Activated T-cell treated with anti-CD3 and anti-CD28 coated beads, Interleukin-2, amount 50 U/mL, for 4 hours (primary cell): Measurements from ENCODE around the gene PML. TPM values are rescaled to one million over a fixed set of nuclear protein-coding genes. Genes with fewer than 3 reads are reported as not detected.
"Not testable (repeated sequence)": the region's sequence is repeated elsewhere in the genome, so short reads cannot be mapped to it uniquely, and the experiment has no call there.

Experiments
- ATAC-seq, 2 donors: fragments of 200-7000 bp; cut with Tn5 transposase; one replicate each; pipeline ENCODE4 v1.10.0; 2021
- DNase-seq: peaks from one replicate; pipeline ENCODE4 v3.0.0-alpha.2; 2020
- H3K27me3 Mint-ChIP-seq: one replicate; pipeline ENCODE4 v1.8.0; 2021; ENCODE audit warnings: low read depth, mixed read lengths
- H3K36me3 Mint-ChIP-seq: one replicate; pipeline ENCODE4 v1.8.0; 2022; ENCODE audit warnings: mixed read lengths; ENCODE audit not compliant: insufficient read depth
- H3K4me1 Mint-ChIP-seq: one replicate; pipeline ENCODE4 v1.8.0; 2021; ENCODE audit warnings: low read depth, mixed read lengths
- H3K4me3 Mint-ChIP-seq: one replicate; pipeline ENCODE4 v1.8.0; 2021; ENCODE audit warnings: mild to moderate bottlenecking, moderate library complexity, mixed read lengths
- H3K9me3 Mint-ChIP-seq: one replicate; pipeline ENCODE4 v1.8.0; 2021; ENCODE audit warnings: mixed read lengths
- total RNA-seq, 3 donors: library from RNA; stranded (reverse); gene quantifications; one replicate each; pipeline ENCODE4 v1.2.1, GENCODE V29; 2021

The PML gene
- total RNA-seq, 3 donors from 2014 or later, result 34.9 to 39.1 (median 34.9) TPM

- DNase-seq (peak; percentile 58), ATAC-seq (peak; percentile 96 to 97)
- peaks cover 5% of the 10 kb centered on the region for H3K4me1 Mint-ChIP-seq
- H3K27me3 Mint-ChIP-seq, result no peaks in the 10 kb centered on the region
- peaks cover 6% of the 10 kb centered on the region for H3K36me3 Mint-ChIP-seq
- H3K4me3 Mint-ChIP-seq, result peak overlapping the region; percentile 55
- no peaks in the 10 kb centered on the region for H3K9me3 Mint-ChIP-seq
Measured at GRCh38 chr15:74053941-74054529, 59.5 kb downstream of the PML start.

- no peaks in the 10 kb centered on the region for H3K9me3 Mint-ChIP-seq
- H3K27me3 Mint-ChIP-seq, result no peaks in the 10 kb centered on the region
- ATAC-seq, result no peak
- no peak overlapping the region for H3K4me3 Mint-ChIP-seq
- H3K4me1 Mint-ChIP-seq, result peaks cover 13% of the 10 kb centered on the region
- no peak for DNase-seq
- H3K36me3 Mint-ChIP-seq, result peaks cover 6% of the 10 kb centered on the region
Measured at GRCh38 chr15:74055804-74056203, 61.3 kb downstream of the PML start.

GRCh38 chr15:74056330-74056729 lies 61.8 kb downstream of the PML start:
- DNase-seq, H3K9me3 Mint-ChIP-seq, H3K27me3 Mint-ChIP-seq, ATAC-seq, H3K4me3 Mint-ChIP-seq, H3K36me3 Mint-ChIP-seq: not testable (repeated sequence)
- H3K4me1 Mint-ChIP-seq, result peaks cover 13% of the 10 kb centered on the region

GRCh38 chr15:74059050-74059833 lies 64.7 kb downstream of the PML start:
- ATAC-seq, H3K4me3 Mint-ChIP-seq, H3K36me3 Mint-ChIP-seq, H3K4me1 Mint-ChIP-seq, H3K9me3 Mint-ChIP-seq, DNase-seq, H3K27me3 Mint-ChIP-seq: not testable (repeated sequence)

GRCh38 chr15:74060251-74060650 lies 65.7 kb downstream of the PML start:
- peaks cover 2% of the 10 kb centered on the region for H3K27me3 Mint-ChIP-seq
- peaks cover 8% of the 10 kb centered on the region for H3K4me1 Mint-ChIP-seq
- H3K9me3 Mint-ChIP-seq, result no peaks in the 10 kb centered on the region
- H3K36me3 Mint-ChIP-seq, result peaks cover 6% of the 10 kb centered on the region
- ATAC-seq, result no peak
- H3K4me3 Mint-ChIP-seq, result no peak overlapping the region
- DNase-seq, result no peak

GRCh38 chr15:74062236-74062635 lies 67.7 kb downstream of the PML start:
- Mint-ChIP-seq H3K4me3 (no peak overlapping the region), H3K4me1 (peaks cover 8% of the 10 kb centered on the region), H3K9me3 (no peaks in the 10 kb centered on the region), H3K27me3 (peaks cover 2% of the 10 kb centered on the region), H3K36me3 (peaks cover 6% of the 10 kb centered on the region)
- DNase-seq (no peak), ATAC-seq (no peak)

- ATAC-seq (no peak), DNase-seq (no peak)
- H3K27me3 Mint-ChIP-seq, result peaks cover 2% of the 10 kb centered on the region
- peaks cover 6% of the 10 kb centered on the region for H3K36me3 Mint-ChIP-seq
- no peaks in the 10 kb centered on the region for H3K9me3 Mint-ChIP-seq
- H3K4me3 Mint-ChIP-seq, result no peak overlapping the region
- peaks cover 8% of the 10 kb centered on the region for H3K4me1 Mint-ChIP-seq
Measured at GRCh38 chr15:74062671-74063070, 68.2 kb downstream of the PML start.

GRCh38 chr15:74063425-74064146 lies 69.1 kb downstream of the PML start:
- not testable (repeated sequence) for DNase-seq, H3K36me3 Mint-ChIP-seq, H3K27me3 Mint-ChIP-seq, H3K9me3 Mint-ChIP-seq, H3K4me3 Mint-ChIP-seq, H3K4me1 Mint-ChIP-seq, ATAC-seq

GRCh38 chr15:74064183-74064582 lies 69.7 kb downstream of the PML start:
- not testable (repeated sequence) for ATAC-seq, H3K36me3 Mint-ChIP-seq, DNase-seq, H3K4me3 Mint-ChIP-seq, H3K9me3 Mint-ChIP-seq, H3K27me3 Mint-ChIP-seq, H3K4me1 Mint-ChIP-seq

GRCh38 chr15:74064822-74065221 lies 70.3 kb downstream of the PML start:
- H3K4me1 Mint-ChIP-seq, H3K27me3 Mint-ChIP-seq, DNase-seq, H3K4me3 Mint-ChIP-seq, H3K36me3 Mint-ChIP-seq, H3K9me3 Mint-ChIP-seq, ATAC-seq: not testable (repeated sequence)

- H3K27me3 Mint-ChIP-seq, H3K9me3 Mint-ChIP-seq, H3K4me3 Mint-ChIP-seq, H3K36me3 Mint-ChIP-seq, H3K4me1 Mint-ChIP-seq: not testable (repeated sequence)
- DNase-seq, result peak; percentile 46
- peak; percentile 97 to 99 for ATAC-seq
Measured at GRCh38 chr15:74065684-74066411, 71.3 kb downstream of the PML start.

GRCh38 chr15:74071645-74072044 lies 77.1 kb downstream of the PML start:
- H3K36me3 Mint-ChIP-seq, ATAC-seq, H3K4me3 Mint-ChIP-seq: not testable (repeated sequence)

GRCh38 chr15:74072132-74072531 lies 77.6 kb downstream of the PML start:
- not testable (repeated sequence) for ATAC-seq, H3K4me3 Mint-ChIP-seq, H3K27me3 Mint-ChIP-seq, H3K4me1 Mint-ChIP-seq, H3K36me3 Mint-ChIP-seq, DNase-seq, H3K9me3 Mint-ChIP-seq

More at GRCh38 chr15:74071645-74072044, 77.1 kb downstream of the PML start:
- not testable (repeated sequence) for H3K4me1 Mint-ChIP-seq, H3K9me3 Mint-ChIP-seq, H3K27me3 Mint-ChIP-seq, DNase-seq

- H3K4me3 Mint-ChIP-seq, H3K27me3 Mint-ChIP-seq, ATAC-seq, H3K36me3 Mint-ChIP-seq, DNase-seq, H3K9me3 Mint-ChIP-seq, H3K4me1 Mint-ChIP-seq: not testable (repeated sequence)
Measured at GRCh38 chr15:74072614-74073337, 78.3 kb downstream of the PML start.
